IPS-18c (cell line): Measurements from ENCODE around the gene UBASH3B.

Experiments used
- H3K4me3 ChIP-seq: 2 replicates; pipeline ENCODE4 v1.7.0; 2013; ENCODE audit warnings: low read depth, mild to moderate bottlenecking, low read length, moderate library complexity; ENCODE audit not compliant: insufficient read depth
- H3K9me3 ChIP-seq: one replicate; pipeline ENCODE4 v1.6.1; 2013; ENCODE audit warnings: mild to moderate bottlenecking, low read length, moderate library complexity; ENCODE audit not compliant: control insufficient read depth, insufficient read depth

Gene UBASH3B

GRCh38 chr11:122779047-122779629 is 123.6 kb downstream of the UBASH3B start:
- H3K9me3 ChIP-seq = no peaks in the 10 kb centered on the region
- H3K4me3 ChIP-seq = no peak overlapping the region

- no peaks in the 10 kb centered on the region for H3K9me3 ChIP-seq
- H3K4me3 ChIP-seq = no peak overlapping the region
These were observed 124.9 kb downstream of the UBASH3B start for GRCh38 chr11:122780296-122780949.

GRCh38 chr11:122781378-122782195 is 126.1 kb downstream of the UBASH3B start:
- H3K4me3 ChIP-seq = no peak overlapping the region
- no peaks in the 10 kb centered on the region for H3K9me3 ChIP-seq

GRCh38 chr11:122782222-122782621 is 126.7 kb downstream of the UBASH3B start:
- no peak overlapping the region for H3K4me3 ChIP-seq
- H3K9me3 ChIP-seq = no peaks in the 10 kb centered on the region

- no peak overlapping the region for H3K4me3 ChIP-seq
- H3K9me3 ChIP-seq = no peaks in the 10 kb centered on the region
These were observed 128.9 kb downstream of the UBASH3B start for GRCh38 chr11:122784325-122784955.

- H3K4me3 ChIP-seq = no peak overlapping the region
- H3K9me3 ChIP-seq = no peaks in the 10 kb centered on the region
These were observed 129.6 kb downstream of the UBASH3B start for GRCh38 chr11:122785031-122785541.

- H3K9me3 ChIP-seq = no peaks in the 10 kb centered on the region
- no peak overlapping the region for H3K4me3 ChIP-seq
These were observed 131.4 kb downstream of the UBASH3B start for GRCh38 chr11:122786896-122787295.

GRCh38 chr11:122788781-122789535 is 133.4 kb downstream of the UBASH3B start:
- H3K4me3 ChIP-seq = no peak overlapping the region
- no peaks in the 10 kb centered on the region for H3K9me3 ChIP-seq

- no peak overlapping the region for H3K4me3 ChIP-seq
These were observed 134.4 kb downstream of the UBASH3B start for GRCh38 chr11:122789907-122790306.

GRCh38 chr11:122791411-122791810 is 135.9 kb downstream of the UBASH3B start:
- no peak overlapping the region for H3K4me3 ChIP-seq
- H3K9me3 ChIP-seq = no peaks in the 10 kb centered on the region

More at GRCh38 chr11:122789907-122790306, 134.4 kb downstream of the UBASH3B start:
- H3K9me3 ChIP-seq = no peaks in the 10 kb centered on the region

- H3K4me3 ChIP-seq = no peak overlapping the region
- no peaks in the 10 kb centered on the region for H3K9me3 ChIP-seq
These were observed 136.3 kb downstream of the UBASH3B start for GRCh38 chr11:122791836-122792235.

GRCh38 chr11:122793515-122793914 is 138.0 kb downstream of the UBASH3B start:
- H3K9me3 ChIP-seq = no peaks in the 10 kb centered on the region

GRCh38 chr11:122795307-122795706 is 139.8 kb downstream of the UBASH3B start:
- no peaks in the 10 kb centered on the region for H3K9me3 ChIP-seq

More at GRCh38 chr11:122793515-122793914, 138.0 kb downstream of the UBASH3B start:
- H3K4me3 ChIP-seq = no peak overlapping the region

GRCh38 chr11:122796128-122796717 is 140.7 kb downstream of the UBASH3B start:
- H3K9me3 ChIP-seq = no peaks in the 10 kb centered on the region

More at GRCh38 chr11:122795307-122795706, 139.8 kb downstream of the UBASH3B start:
- no peak overlapping the region for H3K4me3 ChIP-seq

GRCh38 chr11:122797651-122798050 is 142.1 kb downstream of the UBASH3B start:
- H3K4me3 ChIP-seq = no peak overlapping the region

More at GRCh38 chr11:122796128-122796717, 140.7 kb downstream of the UBASH3B start:
- H3K4me3 ChIP-seq = no peak overlapping the region

GRCh38 chr11:122799406-122800105 is 144.0 kb downstream of the UBASH3B start:
- no peak overlapping the region for H3K4me3 ChIP-seq
- H3K9me3 ChIP-seq = no peaks in the 10 kb centered on the region

More at GRCh38 chr11:122797651-122798050, 142.1 kb downstream of the UBASH3B start:
- H3K9me3 ChIP-seq = no peaks in the 10 kb centered on the region
